Measurements from ENCODE around the gene STEAP2. TPM values are rescaled to one million over a fixed set of nuclear protein-coding genes. Genes with fewer than 3 reads are reported as not detected.

Gene STEAP2
- total RNA-seq, 1 experiment from 2014 or later: 10.1 TPM

DNA sequence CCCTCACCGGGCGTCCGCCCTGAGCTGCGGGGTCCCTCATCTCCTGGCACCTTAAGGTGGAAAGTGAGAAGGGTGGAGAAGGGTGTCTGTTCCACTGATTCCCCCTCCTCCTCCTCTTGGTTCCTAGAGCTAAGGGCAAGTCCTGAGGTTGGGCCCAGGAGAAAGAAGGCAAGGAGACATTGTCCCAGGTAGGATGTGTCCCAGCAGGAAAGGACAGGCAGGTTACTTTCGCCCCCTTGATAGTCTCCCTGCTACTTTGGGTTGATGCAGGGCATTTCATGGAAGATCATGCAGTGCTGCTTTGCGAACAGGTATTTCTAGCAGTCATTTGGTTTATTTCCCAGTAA is 582 bp downstream of the STEAP2 start:
- no TSS peak for BruUV-seq (replicated peaks)
- H3K27ac ChIP-seq: no peak overlapping the region
- no peaks in the 10 kb centered on the region for H3K36me3 ChIP-seq (ENCODE audit: low read depth)
- no peaks in the 10 kb centered on the region for H3K9me2 ChIP-seq (ENCODE audit: insufficient read depth)
- peak overlapping the region; percentile 98 for H2AFZ ChIP-seq
- intact Hi-C loops (cut with micrococcal nuclease; ENCODE audit: unreplicated experiment): no loop called here
- ChIA-PET CTCF (interaction anchor here (0.6 to 1.3 kb wide), 6 partner anchors 23 to 216 kb away, joined by 3 to 20 read pairs (median 4); partner anchors contain the start of gene STEAP1), POLR2A (ENCODE audit: unreplicated experiment) (interaction anchor here (0.6 kb wide), 2 partner anchors 497 to 1915 kb away, joined by 4 to 19 read pairs; no protein-coding TSS in a partner anchor)
- H3K27me3 ChIP-seq (ENCODE audit: insufficient read depth, low read depth): no peaks in the 10 kb centered on the region
- DNase-seq: no peak
- no peaks in the 10 kb centered on the region for H3F3A ChIP-seq (ENCODE audit: insufficient read depth, low read depth)
- H3K79me2 ChIP-seq (ENCODE audit: low read depth): no peaks in the 10 kb centered on the region
- H3K4me2 ChIP-seq: peak overlapping the region; percentile 97
- no peaks in the 10 kb centered on the region for H3K9me3 ChIP-seq (ENCODE audit: insufficient read depth, low read depth)
- TF ChIP-seq, protein P1, sequence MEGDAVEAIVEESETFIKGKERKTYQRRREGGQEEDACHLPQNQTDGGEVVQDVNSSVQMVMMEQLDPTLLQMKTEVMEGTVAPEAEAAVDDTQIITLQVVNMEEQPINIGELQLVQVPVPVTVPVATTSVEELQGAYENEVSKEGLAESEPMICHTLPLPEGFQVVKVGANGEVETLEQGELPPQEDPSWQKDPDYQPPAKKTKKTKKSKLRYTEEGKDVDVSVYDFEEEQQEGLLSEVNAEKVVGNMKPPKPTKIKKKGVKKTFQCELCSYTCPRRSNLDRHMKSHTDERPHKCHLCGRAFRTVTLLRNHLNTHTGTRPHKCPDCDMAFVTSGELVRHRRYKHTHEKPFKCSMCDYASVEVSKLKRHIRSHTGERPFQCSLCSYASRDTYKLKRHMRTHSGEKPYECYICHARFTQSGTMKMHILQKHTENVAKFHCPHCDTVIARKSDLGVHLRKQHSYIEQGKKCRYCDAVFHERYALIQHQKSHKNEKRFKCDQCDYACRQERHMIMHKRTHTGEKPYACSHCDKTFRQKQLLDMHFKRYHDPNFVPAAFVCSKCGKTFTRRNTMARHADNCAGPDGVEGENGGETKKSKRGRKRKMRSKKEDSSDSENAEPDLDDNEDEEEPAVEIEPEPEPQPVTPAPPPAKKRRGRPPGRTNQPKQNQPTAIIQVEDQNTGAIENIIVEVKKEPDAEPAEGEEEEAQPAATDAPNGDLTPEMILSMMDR (conservative IDR thresholded peaks at IDR 0.05): no peak
- TF ChIP-seq EZH2 (IDR thresholded peaks at IDR 0.05; ENCODE audit: low read depth): no peak
- peak overlapping the region; percentile 94 for H3K4me3 ChIP-seq
- H4K20me1 ChIP-seq (ENCODE audit: insufficient read depth): no peaks in the 10 kb centered on the region
- peaks cover 9% of the 10 kb centered on the region for H3K4me1 ChIP-seq (replicated peaks; ENCODE audit: insufficient read depth)

DNA sequence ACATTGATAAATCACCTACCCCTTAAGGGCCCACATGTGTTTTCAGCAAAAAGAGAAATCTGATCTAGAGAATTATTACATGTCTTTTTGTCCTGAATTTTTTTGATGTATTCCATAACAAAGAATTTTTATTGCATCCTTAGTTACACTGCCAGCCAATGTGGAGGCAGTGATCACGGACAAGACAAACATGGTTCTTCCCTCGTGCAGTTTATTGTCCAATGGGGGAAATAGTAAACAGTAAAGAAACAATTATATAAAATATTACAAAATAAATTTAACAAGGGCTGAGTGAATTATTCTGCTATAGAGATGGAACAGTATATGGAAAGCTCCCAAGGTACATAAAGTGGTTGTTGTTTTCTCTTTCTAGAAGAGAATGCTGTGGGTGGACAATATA is 2.0 kb downstream of the STEAP2 start:
- CTCF ChIA-PET: no interaction called here

DNA sequence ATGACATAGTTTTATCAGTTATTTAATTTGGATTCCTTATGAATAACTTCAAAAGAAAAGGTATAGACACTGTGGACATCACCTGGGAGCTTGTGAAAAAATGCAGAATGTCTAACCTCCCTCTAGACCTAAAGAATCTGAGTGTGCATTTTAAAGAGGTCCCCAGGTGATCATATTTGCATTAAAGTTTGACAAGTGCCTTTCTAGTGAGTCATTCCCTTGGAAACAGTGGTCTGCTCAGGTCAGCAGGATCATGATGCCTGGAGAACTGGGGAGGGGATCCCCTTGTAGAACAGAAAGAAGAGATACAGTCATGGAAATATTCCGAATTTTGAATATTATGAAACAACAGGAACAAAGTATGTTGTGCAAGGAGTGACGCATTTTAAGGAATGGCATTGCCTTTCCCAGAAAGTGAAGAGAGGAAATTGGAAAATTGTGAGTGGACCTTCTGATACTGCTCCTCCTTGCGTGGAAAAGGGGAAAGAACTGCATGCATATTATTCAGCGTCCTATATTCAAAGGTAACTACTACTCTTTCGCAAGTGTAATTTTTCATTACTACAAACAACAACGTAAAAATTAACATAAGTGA is 4.6 kb downstream of the STEAP2 start:
- no peak overlapping the region for H2AFZ ChIP-seq
- no peaks in the 10 kb centered on the region for H3K27me3 ChIP-seq (ENCODE audit: insufficient read depth, low read depth)
- no peaks in the 10 kb centered on the region for H3F3A ChIP-seq (ENCODE audit: insufficient read depth, low read depth)
- no TSS peak for BruUV-seq (replicated peaks)
- DNase-seq: no peak
- H3K36me3 ChIP-seq (ENCODE audit: low read depth): no peaks in the 10 kb centered on the region
- TF ChIP-seq, protein P1 (conservative IDR thresholded peaks at IDR 0.05): no peak
- TF ChIP-seq EZH2 (IDR thresholded peaks at IDR 0.05; ENCODE audit: low read depth): no peak
- no peak overlapping the region for H3K27ac ChIP-seq
- intact Hi-C loops (cut with micrococcal nuclease; ENCODE audit: unreplicated experiment): no loop called here
- ChIA-PET CTCF (no interaction called here), POLR2A (ENCODE audit: unreplicated experiment) (no interaction called here)
- H3K4me3 ChIP-seq: no peak overlapping the region
- peaks cover 6% of the 10 kb centered on the region; the same call in 1 of the 2 replicates for H3K4me1 ChIP-seq (replicated peaks; ENCODE audit: insufficient read depth)
- H4K20me1 ChIP-seq (ENCODE audit: insufficient read depth): no peaks in the 10 kb centered on the region
- H3K79me2 ChIP-seq (ENCODE audit: low read depth): no peaks in the 10 kb centered on the region
- no peak overlapping the region for H3K4me2 ChIP-seq
- no peaks in the 10 kb centered on the region for H3K9me3 ChIP-seq (ENCODE audit: insufficient read depth, low read depth)
- no peaks in the 10 kb centered on the region for H3K9me2 ChIP-seq (ENCODE audit: insufficient read depth)

More for the DNA sequence above, 2.0 kb downstream of the STEAP2 start:
- Histone ChIP-seq H3K4me1 (replicated peaks; ENCODE audit: insufficient read depth) (peaks cover 9% of the 10 kb centered on the region), H3K4me3 (no peak overlapping the region), H4K20me1 (ENCODE audit: insufficient read depth) (no peaks in the 10 kb centered on the region), H3F3A (ENCODE audit: insufficient read depth, low read depth) (no peaks in the 10 kb centered on the region), H3K79me2 (ENCODE audit: low read depth) (no peaks in the 10 kb centered on the region), H3K27me3 (ENCODE audit: insufficient read depth, low read depth) (no peaks in the 10 kb centered on the region), H3K4me2 (no peak overlapping the region), H3K9me3 (ENCODE audit: insufficient read depth, low read depth) (no peaks in the 10 kb centered on the region), H3K9me2 (ENCODE audit: insufficient read depth) (no peaks in the 10 kb centered on the region), H3K36me3 (ENCODE audit: low read depth) (no peaks in the 10 kb centered on the region), H2AFZ (no peak overlapping the region), H3K27ac (no peak overlapping the region)
- TF ChIP-seq EZH2 (IDR thresholded peaks at IDR 0.05; ENCODE audit: low read depth): no peak
- TF ChIP-seq, protein P1 (conservative IDR thresholded peaks at IDR 0.05): no peak
- POLR2A ChIA-PET (ENCODE audit: unreplicated experiment): no interaction called here
- DNase-seq: no peak
- BruUV-seq (replicated peaks): no TSS peak
- intact Hi-C loops (cut with micrococcal nuclease; ENCODE audit: unreplicated experiment): no loop called here

All from PC-9 (cell line).